Loucy (cell line): ENCODE measurements around the gene RHOU.

ENCODE experiments used
- EZH2phosphoT487 ChIP-seq: fragments of 200-600 bp; IDR thresholded peaks from 2 replicates; pipeline ENCODE4 v1.6.1; 2018; ENCODE audit warnings: antibody characterized with exemption, mild to moderate bottlenecking, moderate library complexity, borderline replicate concordance
- TF ChIP-seq, protein P1 (sequence below): fragments of 200-600 bp; sonication (generic); conservative IDR thresholded peaks from 2 replicates; pipeline ENCODE4 v1.5.1; 2014; ENCODE audit warnings: mild to moderate bottlenecking, antibody characterized with exemption, low read length

DNA sequence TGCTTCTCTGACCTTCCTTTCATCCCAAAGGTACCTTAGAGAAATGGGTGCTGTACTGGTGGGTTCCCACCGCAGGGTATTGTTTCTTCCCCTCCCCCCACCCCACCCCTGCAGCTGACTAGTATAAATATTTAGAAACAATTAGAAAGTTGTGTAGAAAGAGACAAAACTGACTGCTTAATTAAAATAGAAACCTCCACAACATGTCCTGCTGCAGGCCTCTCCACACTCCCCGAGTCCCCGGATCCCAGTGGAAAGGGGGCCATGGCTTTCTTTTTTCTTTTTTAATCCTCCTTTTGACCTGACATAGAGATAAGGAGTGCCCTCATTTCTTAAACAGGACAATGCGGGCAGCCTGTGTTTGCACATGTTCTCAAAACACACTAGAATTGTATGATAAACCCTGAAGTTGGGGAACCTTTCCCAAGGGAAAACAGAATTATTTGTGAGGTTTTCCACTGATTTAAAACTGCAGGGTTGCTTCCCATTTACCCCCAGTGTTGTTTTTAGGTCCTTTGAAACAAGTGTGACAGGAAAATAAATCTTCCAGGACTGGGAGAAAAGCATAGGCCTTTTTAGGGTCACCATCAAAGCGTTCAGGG lies 1.7 kb downstream of the RHOU start:
- TF ChIP-seq, protein P1, sequence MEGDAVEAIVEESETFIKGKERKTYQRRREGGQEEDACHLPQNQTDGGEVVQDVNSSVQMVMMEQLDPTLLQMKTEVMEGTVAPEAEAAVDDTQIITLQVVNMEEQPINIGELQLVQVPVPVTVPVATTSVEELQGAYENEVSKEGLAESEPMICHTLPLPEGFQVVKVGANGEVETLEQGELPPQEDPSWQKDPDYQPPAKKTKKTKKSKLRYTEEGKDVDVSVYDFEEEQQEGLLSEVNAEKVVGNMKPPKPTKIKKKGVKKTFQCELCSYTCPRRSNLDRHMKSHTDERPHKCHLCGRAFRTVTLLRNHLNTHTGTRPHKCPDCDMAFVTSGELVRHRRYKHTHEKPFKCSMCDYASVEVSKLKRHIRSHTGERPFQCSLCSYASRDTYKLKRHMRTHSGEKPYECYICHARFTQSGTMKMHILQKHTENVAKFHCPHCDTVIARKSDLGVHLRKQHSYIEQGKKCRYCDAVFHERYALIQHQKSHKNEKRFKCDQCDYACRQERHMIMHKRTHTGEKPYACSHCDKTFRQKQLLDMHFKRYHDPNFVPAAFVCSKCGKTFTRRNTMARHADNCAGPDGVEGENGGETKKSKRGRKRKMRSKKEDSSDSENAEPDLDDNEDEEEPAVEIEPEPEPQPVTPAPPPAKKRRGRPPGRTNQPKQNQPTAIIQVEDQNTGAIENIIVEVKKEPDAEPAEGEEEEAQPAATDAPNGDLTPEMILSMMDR = no peak
- TF ChIP-seq EZH2phosphoT487 = no peak
